HepG2 (cell line): ENCODE results near the gene OAF. TPM values are rescaled to one million over a fixed set of nuclear protein-coding genes. Genes with fewer than 3 reads are reported as not detected.

Experiments
- BRF2 ChIP-seq: sonication (generic); formaldehyde crosslinking; IDR thresholded peaks from 2 replicates; pipeline ENCODE4 v1.8.1; 2022; ENCODE audit warnings: mild to moderate bottlenecking, missing genetic modification reagents
- CTCF ChIP-seq: sonication (generic); formaldehyde crosslinking; IDR thresholded peaks from 2 replicates; pipeline ENCODE4 v1.5.0; 2020; ENCODE audit warnings: mild to moderate bottlenecking, missing genetic modification reagents, moderate library complexity
- ETV5 ChIP-seq: IDR thresholded peaks from 2 replicates; pipeline ENCODE4 v1.6.1; 2018; ENCODE audit warnings: missing biosample characterization, missing genetic modification reagents, inconsistent platforms, borderline replicate concordance
- FLYWCH1 ChIP-seq: sonication (generic); formaldehyde crosslinking; IDR thresholded peaks from 2 replicates; pipeline ENCODE4 v1.8.1; 2023; ENCODE audit warnings: mild to moderate bottlenecking, missing genetic modification reagents
- GFI1 ChIP-seq: sonication (generic); formaldehyde crosslinking; IDR thresholded peaks from 2 replicates; pipeline ENCODE4 v1.5.0; 2020; ENCODE audit warnings: missing genetic modification reagents, mild to moderate bottlenecking, borderline replicate concordance
- NRL ChIP-seq: sonication (generic); formaldehyde crosslinking; IDR thresholded peaks from 2 replicates; pipeline ENCODE4 v1.5.0; 2020; ENCODE audit warnings: missing genetic modification reagents, mild to moderate bottlenecking, moderate library complexity, borderline replicate concordance
- RAD21 ChIP-seq: fragments of 450-650 bp; formaldehyde crosslinking; IDR thresholded peaks from 2 replicates; pipeline ENCODE4 v1.5.0; 2020; ENCODE audit warnings: mild to moderate bottlenecking
- STAG1 ChIP-seq: sonication (generic); formaldehyde crosslinking; IDR thresholded peaks from 2 replicates; pipeline ENCODE4 v1.4.0; 2020; ENCODE audit warnings: missing genetic modification reagents
- ZBTB2 ChIP-seq: sonication (generic); formaldehyde crosslinking; IDR thresholded peaks from 2 replicates; pipeline ENCODE4 v1.8.0; 2022; ENCODE audit warnings: low read depth, missing genetic modification reagents
- ZNF20 ChIP-seq: sonication (generic); formaldehyde crosslinking; IDR thresholded peaks from 2 replicates; pipeline ENCODE4 v1.4.0; 2020; ENCODE audit warnings: mild to moderate bottlenecking, moderate library complexity, missing genetic modification reagents
- ZNF687 ChIP-seq: sonication (generic); formaldehyde crosslinking; IDR thresholded peaks from 2 replicates; pipeline ENCODE4 v1.5.1; 2020; ENCODE audit warnings: mild to moderate bottlenecking, missing genetic modification reagents, moderate library complexity
- polyA plus RNA-seq, 8 experiments: library from polyadenylated mRNA; depleted of rRNA in 3 of 8; stranded (reverse) in 7 of 8; unstranded in 1 of 8; fragments of >200 nt; fragmentation: Illumina TruSeq in 4 of 8; extraction: Trizol in 4 of 8; gene quantifications; 2 replicates each; pipeline versions ENCODE4 v1.2.1 to v1.2.3, GENCODE V29; 2011 to 2016; ENCODE audit warnings: low read depth in 4 of 8, missing spikeins in 1 of 8, mixed read lengths in 1 of 8; ENCODE audit not compliant: insufficient read depth in 1 of 8
- total RNA-seq, 5 experiments: library from RNA; depleted of rRNA; stranded (reverse); fragments of >200 nt; fragmentation: Illumina TruSeq; extraction: Trizol; gene quantifications; 2 replicates each; pipeline ENCODE4 v1.2.3, GENCODE V29; 2016; ENCODE audit warnings: low read depth in 1 of 5

The OAF gene
- total and polyA plus RNA-seq, 2 of the 13 experiments (the other 11 are each of a cell fraction or from before 2014, with no cell fraction given), result 63.7 to 94.6 TPM

GRCh38 chr11:120180551-120181232 lies 30.1 kb upstream of the OAF start (continued):
- TF ChIP-seq ZNF687, result peak; percentile 32; the same call in 1 of the 2 replicates
- TF ChIP-seq ZBTB2 (CRISPR knock-in tag), result no peak
- no peak for TF ChIP-seq GFI1 (CRISPR knock-in tag)
- no peak for TF ChIP-seq FLYWCH1 (CRISPR knock-in tag)
- TF ChIP-seq BRF2 (CRISPR knock-in tag), result no peak
- TF ChIP-seq NRL, result 0 out of 2 replicates have a peak, but pooled peaks have one; percentile 41
- TF ChIP-seq ETV5 (CRISPR knock-in tag), result peak; percentile 29; the same call in 1 of the 2 replicates
- peak; percentile 38 for TF ChIP-seq STAG1 (CRISPR knock-in tag)
- peak; percentile 46 for TF ChIP-seq CTCF (CRISPR knock-in tag)
- TF ChIP-seq ZNF20 (CRISPR knock-in tag), result no peak
- peak; percentile 26; the same call in 1 of the 2 replicates for TF ChIP-seq RAD21 (CRISPR knock-in tag)
